ENCODE data around the gene MDN1. TPM values are rescaled to one million over a fixed set of nuclear protein-coding genes. Genes with fewer than 3 reads are reported as not detected.

MDN1 gene
- total RNA-seq, 4 donors from 2014 or later, result 13.1 to 44.6 (median 20.8) TPM

DNA sequence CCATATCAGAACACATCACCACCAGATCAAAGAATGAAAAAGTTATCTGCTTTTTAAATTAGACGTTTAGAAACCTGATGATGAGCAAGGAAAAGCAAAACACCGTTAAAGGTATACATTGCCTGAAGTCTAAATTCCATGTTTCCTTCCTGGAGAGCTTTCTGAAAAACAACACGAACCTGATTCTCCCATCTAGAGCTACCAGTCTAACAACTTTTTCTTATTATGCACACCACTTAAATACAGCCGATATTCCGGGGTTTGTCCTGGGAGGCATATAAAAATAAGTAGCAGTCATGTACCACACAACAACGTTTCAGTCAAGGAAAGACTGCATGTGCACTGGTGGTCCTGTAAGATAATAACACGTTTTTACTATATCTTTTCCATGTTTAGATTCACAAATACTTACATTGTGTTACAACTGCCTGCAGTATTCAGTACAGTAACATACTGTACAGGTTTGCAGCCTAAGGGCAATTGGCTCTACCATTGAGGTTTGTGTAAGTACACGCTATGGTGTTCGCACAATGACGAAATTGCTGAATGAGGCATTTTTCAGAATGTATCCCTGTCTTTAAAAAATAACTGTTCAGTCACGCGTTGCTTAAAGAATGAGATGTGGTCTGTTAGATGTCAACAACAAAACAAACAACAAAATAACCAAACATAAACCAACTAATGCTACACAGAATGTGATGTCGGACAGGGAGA is 162.0 kb downstream of the MDN1 start:
- H3K27ac ChIP-seq, result no peak overlapping the region
- H3K27me3 ChIP-seq, result no peaks in the 10 kb centered on the region
- TF ChIP-seq POLR2A (IDR thresholded peaks at IDR 0.05), result no peak
- TF ChIP-seq, protein P1, sequence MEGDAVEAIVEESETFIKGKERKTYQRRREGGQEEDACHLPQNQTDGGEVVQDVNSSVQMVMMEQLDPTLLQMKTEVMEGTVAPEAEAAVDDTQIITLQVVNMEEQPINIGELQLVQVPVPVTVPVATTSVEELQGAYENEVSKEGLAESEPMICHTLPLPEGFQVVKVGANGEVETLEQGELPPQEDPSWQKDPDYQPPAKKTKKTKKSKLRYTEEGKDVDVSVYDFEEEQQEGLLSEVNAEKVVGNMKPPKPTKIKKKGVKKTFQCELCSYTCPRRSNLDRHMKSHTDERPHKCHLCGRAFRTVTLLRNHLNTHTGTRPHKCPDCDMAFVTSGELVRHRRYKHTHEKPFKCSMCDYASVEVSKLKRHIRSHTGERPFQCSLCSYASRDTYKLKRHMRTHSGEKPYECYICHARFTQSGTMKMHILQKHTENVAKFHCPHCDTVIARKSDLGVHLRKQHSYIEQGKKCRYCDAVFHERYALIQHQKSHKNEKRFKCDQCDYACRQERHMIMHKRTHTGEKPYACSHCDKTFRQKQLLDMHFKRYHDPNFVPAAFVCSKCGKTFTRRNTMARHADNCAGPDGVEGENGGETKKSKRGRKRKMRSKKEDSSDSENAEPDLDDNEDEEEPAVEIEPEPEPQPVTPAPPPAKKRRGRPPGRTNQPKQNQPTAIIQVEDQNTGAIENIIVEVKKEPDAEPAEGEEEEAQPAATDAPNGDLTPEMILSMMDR (IDR thresholded peaks at IDR 0.05), result no peak
- intact Hi-C loops (cut with DNase I), result no loop called here
- DNase-seq, result no peak
- 56 to 69% methylated on average over 13 of the region's 13 CpGs for WGBS, 2 donors
- H3K4me3 ChIP-seq, result no peak overlapping the region
- peaks cover 0 to 100% (median 55%) of the 10 kb centered on the region in 3 donors for H3K36me3 ChIP-seq
- H3K4me1 ChIP-seq, result peaks cover 0 to 21% (median 0%) of the 10 kb centered on the region in 3 donors
- no peaks in the 10 kb centered on the region for H3K9me3 ChIP-seq

GRCh38 chr6:89655122-89655521 is 164.5 kb downstream of the MDN1 start:
- Histone ChIP-seq H3K9me3 (no peaks in the 10 kb centered on the region), H3K4me3 (no peak overlapping the region), H3K4me1 (peaks cover 0 to 21% (median 0%) of the 10 kb centered on the region in 3 donors), H3K36me3 (peaks cover 0 to 98% (median 50%) of the 10 kb centered on the region in 3 donors), H3K27me3 (no peaks in the 10 kb centered on the region), H3K27ac (no peak overlapping the region)
- no peak for DNase-seq
- TF ChIP-seq POLR2A (IDR thresholded peaks at IDR 0.05), result no peak
- TF ChIP-seq, protein P1 (IDR thresholded peaks at IDR 0.05), result no peak
- intact Hi-C loops (cut with DNase I), result no loop called here
- WGBS, 2 donors, result 90 to 92% methylated on average over 2 of the region's 2 CpGs

GRCh38 chr6:89650579-89650978 is 169.0 kb downstream of the MDN1 start:
- TF ChIP-seq POLR2A (IDR thresholded peaks at IDR 0.05), result no peak
- TF ChIP-seq, protein P1 (IDR thresholded peaks at IDR 0.05), result no peak
- peaks cover 11 to 98% (median 39%) of the 10 kb centered on the region in 3 donors for H3K36me3 ChIP-seq
- no peak for DNase-seq
- intact Hi-C loops (cut with DNase I), result no loop called here
- H3K9me3 ChIP-seq, result no peaks in the 10 kb centered on the region
- H3K27me3 ChIP-seq, result no peaks in the 10 kb centered on the region
- no peaks in the 10 kb centered on the region for H3K4me1 ChIP-seq
- no peak overlapping the region for H3K27ac ChIP-seq
- no peak overlapping the region for H3K4me3 ChIP-seq
- WGBS, 2 donors, result 90 to 92% methylated on average over 6 to 8 of the region's 8 CpGs

DNA sequence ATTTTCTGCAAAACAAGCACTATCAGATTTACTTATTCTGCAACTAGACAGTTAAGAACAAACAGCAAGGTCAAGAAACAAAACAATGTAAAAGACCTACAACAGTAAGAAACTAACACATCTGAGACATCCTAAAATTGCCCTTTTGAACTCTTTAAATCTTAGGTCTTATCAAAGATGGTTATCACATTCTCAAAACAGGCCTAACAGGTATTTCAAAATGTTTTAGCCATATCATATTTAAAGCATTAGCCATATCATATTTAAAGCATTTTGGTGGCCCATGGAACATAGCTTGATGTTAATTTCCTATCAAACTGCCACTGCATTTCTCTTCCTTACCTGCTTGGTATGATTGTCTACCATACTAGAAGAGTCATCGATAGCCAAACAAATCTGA is 169.9 kb downstream of the MDN1 start:
- Histone ChIP-seq H3K9me3 (no peaks in the 10 kb centered on the region), H3K36me3 (peaks cover 11 to 98% (median 33%) of the 10 kb centered on the region in 3 donors)

DNA sequence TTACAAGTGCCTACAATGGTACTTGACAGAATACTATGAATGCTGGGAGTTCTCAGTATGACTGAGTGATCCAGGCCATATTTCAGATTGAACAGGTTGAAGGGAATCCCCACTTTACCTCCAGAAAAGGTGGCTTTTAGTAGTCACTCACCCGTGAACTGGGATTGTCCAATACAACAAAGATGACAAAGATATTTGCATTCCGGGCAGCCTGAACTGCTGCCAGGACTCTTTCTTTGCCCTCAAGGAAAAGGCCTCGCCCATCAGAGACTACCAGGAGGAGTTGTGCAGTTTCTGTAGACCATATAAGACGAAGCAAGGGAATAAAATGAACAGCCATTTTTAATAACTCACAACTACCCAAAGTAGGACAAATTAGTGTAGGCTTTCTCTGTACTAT is 174.7 kb downstream of the MDN1 start:
- no peak overlapping the region for H3K4me3 ChIP-seq
- peaks cover 0 to 11% (median 0%) of the 10 kb centered on the region in 3 donors for H3K4me1 ChIP-seq
- no peak overlapping the region for H3K27ac ChIP-seq
- H3K27me3 ChIP-seq, result no peaks in the 10 kb centered on the region
- peaks cover 11 to 84% (median 19%) of the 10 kb centered on the region in 3 donors for H3K36me3 ChIP-seq
- 29 to 46% methylated on average over 4 of the region's 4 CpGs for WGBS, 2 donors
- intact Hi-C loops (cut with DNase I), result no loop called here
- DNase-seq, result no peak
- H3K9me3 ChIP-seq, result no peaks in the 10 kb centered on the region
- no peak for TF ChIP-seq POLR2A (IDR thresholded peaks at IDR 0.05)
- TF ChIP-seq, protein P1 (IDR thresholded peaks at IDR 0.05), result no peak

More for the DNA sequence above, 169.9 kb downstream of the MDN1 start:
- TF ChIP-seq, protein P1 (IDR thresholded peaks at IDR 0.05), result no peak
- TF ChIP-seq POLR2A (IDR thresholded peaks at IDR 0.05), result no peak
- peaks cover 0 to 6% (median 0%) of the 10 kb centered on the region in 3 donors for H3K4me1 ChIP-seq
- no peak overlapping the region for H3K27ac ChIP-seq
- H3K27me3 ChIP-seq, result no peaks in the 10 kb centered on the region
- DNase-seq, result no peak
- no peak overlapping the region for H3K4me3 ChIP-seq
- 94 to 100% methylated on average over 1 of the region's 1 CpG for WGBS, 2 donors
- intact Hi-C loops (cut with DNase I), result no loop called here
